Fibroblast of lung (primary cell): ENCODE measurements around the gene GRM4.
"Not testable (repeated sequence)": the region's sequence is repeated elsewhere in the genome, so short reads cannot be mapped to it uniquely, and the experiment has no call there.

Experiments used
- EZH2 ChIP-seq: IDR thresholded peaks from 2 replicates; pipeline ENCODE4 v1.5.1; 2012; ENCODE audit warnings: low read length, control low read depth, mild to moderate bottlenecking; ENCODE audit errors: missing control alignments
- TF ChIP-seq, protein P1 (sequence below), 2 donors: IDR thresholded peaks in 1 of 2; conservative IDR thresholded peaks in 1 of 2; 1 replicate in 1 of 2; 2 replicates in 1 of 2; pipeline ENCODE4 v1.5.1; 2011 to 2012; ENCODE audit warnings: low read length in 2 of 2, control low read depth in 1 of 2, inconsistent platforms in 1 of 2, low read depth in 1 of 2, mild to moderate bottlenecking in 1 of 2

DNA sequence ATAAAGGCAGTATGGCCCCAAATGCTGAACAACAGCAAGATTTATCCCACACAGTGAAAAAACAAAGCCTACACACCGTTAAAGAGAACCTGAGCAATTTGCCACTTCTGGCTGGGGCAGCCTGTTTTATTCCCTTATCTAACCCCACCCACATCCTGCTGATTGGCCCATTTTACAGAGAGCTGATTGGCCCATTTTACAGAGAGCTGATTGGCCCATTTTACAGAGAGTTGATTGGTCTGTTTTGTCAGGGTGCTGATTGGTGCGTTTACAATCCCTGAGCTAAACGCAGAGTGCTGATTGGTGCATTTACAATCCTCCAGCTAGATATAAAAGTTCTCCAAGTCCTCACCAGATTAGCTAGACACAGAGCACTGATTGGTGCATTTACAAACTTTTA lies 129.3 kb downstream of the GRM4 start:
- TF ChIP-seq, protein P1, sequence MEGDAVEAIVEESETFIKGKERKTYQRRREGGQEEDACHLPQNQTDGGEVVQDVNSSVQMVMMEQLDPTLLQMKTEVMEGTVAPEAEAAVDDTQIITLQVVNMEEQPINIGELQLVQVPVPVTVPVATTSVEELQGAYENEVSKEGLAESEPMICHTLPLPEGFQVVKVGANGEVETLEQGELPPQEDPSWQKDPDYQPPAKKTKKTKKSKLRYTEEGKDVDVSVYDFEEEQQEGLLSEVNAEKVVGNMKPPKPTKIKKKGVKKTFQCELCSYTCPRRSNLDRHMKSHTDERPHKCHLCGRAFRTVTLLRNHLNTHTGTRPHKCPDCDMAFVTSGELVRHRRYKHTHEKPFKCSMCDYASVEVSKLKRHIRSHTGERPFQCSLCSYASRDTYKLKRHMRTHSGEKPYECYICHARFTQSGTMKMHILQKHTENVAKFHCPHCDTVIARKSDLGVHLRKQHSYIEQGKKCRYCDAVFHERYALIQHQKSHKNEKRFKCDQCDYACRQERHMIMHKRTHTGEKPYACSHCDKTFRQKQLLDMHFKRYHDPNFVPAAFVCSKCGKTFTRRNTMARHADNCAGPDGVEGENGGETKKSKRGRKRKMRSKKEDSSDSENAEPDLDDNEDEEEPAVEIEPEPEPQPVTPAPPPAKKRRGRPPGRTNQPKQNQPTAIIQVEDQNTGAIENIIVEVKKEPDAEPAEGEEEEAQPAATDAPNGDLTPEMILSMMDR (conservative IDR thresholded peaks at IDR 0.05 in 1 of 2, IDR thresholded peaks at IDR 0.05 in 1 of 2; ENCODE audit: low read depth in 1 of 2, low read length in 2 of 2): not testable (repeated sequence)
- not testable (repeated sequence) for TF ChIP-seq EZH2
